SK-N-SH treated with all-trans-retinoic acid at 6 μM for 48 hours (cell line): ENCODE data around the gene SMPD3.

ENCODE experiments used
- ATAC-seq: fragments of 200-7000 bp; cut with Tn5 transposase; 3 replicates; pipeline ENCODE4 v1.9.1; 2020; ENCODE audit warnings: mild to moderate bottlenecking, moderate library complexity
- ARNTL ChIP-seq: fragments of 450-650 bp; formaldehyde crosslinking; IDR thresholded peaks from 2 replicates; pipeline ENCODE4 v1.5.0; 2020; ENCODE audit warnings: low read depth, mild to moderate bottlenecking, moderate library complexity, borderline replicate concordance
- CREB5 ChIP-seq: fragments of 250-450 bp; sonication (Bioruptor Pico); IDR thresholded peaks from 2 replicates; pipeline ENCODE4 v1.5.1; 2020; ENCODE audit warnings: low read depth, mild to moderate bottlenecking, moderate library complexity
- CSDC2 ChIP-seq: fragments of 250-450 bp; sonication (Bioruptor Pico); IDR thresholded peaks from 2 replicates; pipeline ENCODE4 v1.5.0; 2020; ENCODE audit warnings: mild to moderate bottlenecking, moderate library complexity
- ESRRG ChIP-seq: fragments of 250-450 bp; sonication (Bioruptor Pico); IDR thresholded peaks from 2 replicates; pipeline ENCODE4 v1.6.1; 2021; ENCODE audit warnings: mild to moderate bottlenecking
- GLIS3 ChIP-seq: fragments of 250-450 bp; sonication (Bioruptor Pico); IDR thresholded peaks from 2 replicates; pipeline ENCODE4 v1.5.0; 2020; ENCODE audit warnings: mild to moderate bottlenecking, moderate library complexity
- ISL1 ChIP-seq: fragments of 250-450 bp; sonication (Bioruptor Pico); IDR thresholded peaks from 2 replicates; pipeline ENCODE4 v2.1.2; 2022; ENCODE audit warnings: mild to moderate bottlenecking, moderate library complexity
- OSR1 ChIP-seq: fragments of 250-450 bp; sonication (Bioruptor Pico); IDR thresholded peaks from 2 replicates; pipeline ENCODE4 v1.8.0; 2022; ENCODE audit warnings: moderate library complexity, mild to moderate bottlenecking, inconsistent platforms
- POU6F1 ChIP-seq: fragments of 250-450 bp; sonication (Bioruptor Pico); IDR thresholded peaks from 2 replicates; pipeline ENCODE4 v1.8.0; 2021; ENCODE audit warnings: low read depth, mild to moderate bottlenecking, moderate library complexity, borderline replicate concordance
- PPARA ChIP-seq: fragments of 250-450 bp; sonication (Bioruptor Pico); IDR thresholded peaks from 2 replicates; pipeline ENCODE4 v1.5.0; 2020; ENCODE audit warnings: mild to moderate bottlenecking, borderline replicate concordance
- RARB ChIP-seq: fragments of 250-450 bp; sonication (Bioruptor Pico); IDR thresholded peaks from 2 replicates; pipeline ENCODE4 v1.8.0; 2021; ENCODE audit warnings: mild to moderate bottlenecking, moderate library complexity
- SNAI2 ChIP-seq: fragments of 250-450 bp; sonication (Bioruptor Pico); IDR thresholded peaks from 2 replicates; pipeline ENCODE4 v1.5.0; 2020; ENCODE audit warnings: mild to moderate bottlenecking, moderate library complexity
- TCF4 ChIP-seq: fragments of 250-450 bp; sonication (Bioruptor Pico); IDR thresholded peaks from 2 replicates; pipeline ENCODE4 v1.8.0; 2021; ENCODE audit warnings: mild to moderate bottlenecking, moderate library complexity, borderline replicate concordance
- TOX ChIP-seq: fragments of 250-450 bp; sonication (Bioruptor Pico); IDR thresholded peaks from 2 replicates; pipeline ENCODE4 v1.8.0; 2021; ENCODE audit warnings: mild to moderate bottlenecking, moderate library complexity, borderline replicate concordance
- TSHZ2 ChIP-seq: fragments of 250-450 bp; sonication (Bioruptor Pico); IDR thresholded peaks from 2 replicates; pipeline ENCODE4 v1.5.0; 2020; ENCODE audit warnings: mild to moderate bottlenecking, moderate library complexity
- ZC3H10 ChIP-seq: fragments of 250-450 bp; sonication (Bioruptor Pico); IDR thresholded peaks from 2 replicates; pipeline ENCODE4 v1.5.1; 2021; ENCODE audit warnings: mild to moderate bottlenecking, moderate library complexity
- ZFP3 ChIP-seq: fragments of 250-450 bp; sonication (Bioruptor Pico); IDR thresholded peaks from 2 replicates; pipeline ENCODE4 v1.5.0; 2020; ENCODE audit warnings: mild to moderate bottlenecking, moderate library complexity
- ZNF565 ChIP-seq: fragments of 450-650 bp; formaldehyde crosslinking; conservative IDR thresholded peaks from 2 replicates; pipeline ENCODE4 v1.5.0; 2020; ENCODE audit warnings: low read depth, mild to moderate bottlenecking, moderate library complexity
- ZNF8 ChIP-seq: fragments of 450-650 bp; formaldehyde crosslinking; IDR thresholded peaks from 2 replicates; pipeline ENCODE4 v1.5.0; 2020; ENCODE audit warnings: mild to moderate bottlenecking, moderate library complexity

The SMPD3 gene

GRCh38 chr16:68375801-68376536 lies 72.3 kb downstream of the SMPD3 start (continued):
- TF ChIP-seq ZC3H10 (CRISPR knock-in tag): no peak
- no peak for TF ChIP-seq POU6F1 (CRISPR knock-in tag)
- no peak for TF ChIP-seq ZFP3 (CRISPR knock-in tag)
- no peak for TF ChIP-seq TCF4 (CRISPR knock-in tag)
- no peak for TF ChIP-seq TOX (CRISPR knock-in tag)

GRCh38 chr16:68374961-68375660 lies 73.2 kb downstream of the SMPD3 start:
- no peak for TF ChIP-seq ZNF565 (CRISPR knock-in tag)
- TF ChIP-seq ARNTL (CRISPR knock-in tag): no peak
- no peak for TF ChIP-seq RARB (CRISPR knock-in tag)
- no peak for TF ChIP-seq CREB5 (CRISPR knock-in tag)
- TF ChIP-seq SNAI2 (CRISPR knock-in tag): no peak
- ATAC-seq: no peak

GRCh38 chr16:68374246-68374805 lies 74.0 kb downstream of the SMPD3 start:
- no peak for ATAC-seq
- no peak for TF ChIP-seq GLIS3 (CRISPR knock-in tag)
- no peak for TF ChIP-seq ZC3H10 (CRISPR knock-in tag)
- TF ChIP-seq ESRRG (CRISPR knock-in tag): no peak
- TF ChIP-seq PPARA (CRISPR knock-in tag): no peak
- TF ChIP-seq CSDC2 (CRISPR knock-in tag): no peak
- TF ChIP-seq OSR1 (CRISPR knock-in tag): no peak
- TF ChIP-seq TCF4 (CRISPR knock-in tag): no peak
- no peak for TF ChIP-seq TSHZ2 (CRISPR knock-in tag)
- no peak for TF ChIP-seq ISL1 (CRISPR knock-in tag)
- TF ChIP-seq ZNF565 (CRISPR knock-in tag): no peak
- TF ChIP-seq CREB5 (CRISPR knock-in tag): no peak
- TF ChIP-seq, all 23 proteins: peak for 0

- ATAC-seq: no peak
- TF ChIP-seq TSHZ2 (CRISPR knock-in tag) (no peak), SNAI2 (CRISPR knock-in tag) (no peak), TOX (CRISPR knock-in tag) (no peak), ZNF8 (CRISPR knock-in tag) (no peak), POU6F1 (CRISPR knock-in tag) (no peak), ZFP3 (CRISPR knock-in tag) (no peak)
These were observed 74.6 kb downstream of the SMPD3 start for GRCh38 chr16:68373528-68374245.
